Endodermal cell (in vitro differentiated cells): ENCODE results near the gene RRM2. TPM values are rescaled to one million over a fixed set of nuclear protein-coding genes. Genes with fewer than 3 reads are reported as not detected.

Experiments
- DNase-seq: peaks from one replicate; pipeline ENCODE4 v3.0.0-alpha.2; 2017
- H3K27ac ChIP-seq: 2 replicates; pipeline ENCODE4 v1.5.1; 2013; ENCODE audit warnings: mild to moderate bottlenecking, low read depth, low read length, moderate library complexity
- H3K27me3 ChIP-seq: 2 replicates; pipeline ENCODE4 v1.6.1; 2013; ENCODE audit warnings: mild to moderate bottlenecking, low read length, moderate library complexity; ENCODE audit not compliant: insufficient read depth, control insufficient read depth, poor library complexity, severe bottlenecking
- H3K36me3 ChIP-seq: 2 replicates; pipeline ENCODE4 v1.7.0; 2013; ENCODE audit warnings: mild to moderate bottlenecking, low read length, moderate library complexity; ENCODE audit not compliant: control insufficient read depth, insufficient read depth
- H3K4me1 ChIP-seq: one replicate; pipeline ENCODE4 v1.7.0; 2013; ENCODE audit warnings: low read length; ENCODE audit not compliant: control insufficient read depth, insufficient read depth
- H3K4me3 ChIP-seq: 2 replicates; pipeline ENCODE4 v1.5.1; 2013; ENCODE audit warnings: mild to moderate bottlenecking, low read length, moderate library complexity
- H3K9ac ChIP-seq: 2 replicates; pipeline ENCODE4 v1.6.1; 2013; ENCODE audit warnings: mild to moderate bottlenecking, low read length, moderate library complexity; ENCODE audit not compliant: poor library complexity, severe bottlenecking; ENCODE audit errors: extremely low read depth
- H3K9me3 ChIP-seq: 2 replicates; pipeline ENCODE4 v1.6.1; 2013; ENCODE audit warnings: mild to moderate bottlenecking, low read length, moderate library complexity; ENCODE audit not compliant: control insufficient read depth
- H3K27ac Mint-ChIP-seq: 2 replicates; pipeline ENCODE4 v1.8.0; 2020; ENCODE audit warnings: mixed read lengths
- H3K27me3 Mint-ChIP-seq: 2 replicates; pipeline ENCODE4 v1.8.0; 2021; ENCODE audit warnings: mild to moderate bottlenecking, mixed read lengths; ENCODE audit not compliant: insufficient read depth
- H3K36me3 Mint-ChIP-seq: 2 replicates; pipeline ENCODE4 v1.8.0; 2020; ENCODE audit warnings: low read depth, mixed read lengths
- H3K4me1 Mint-ChIP-seq: 2 replicates; pipeline ENCODE4 v1.8.0; 2020; ENCODE audit warnings: mixed read lengths
- H3K4me3 Mint-ChIP-seq: 2 replicates; pipeline ENCODE4 v1.8.0; 2020; ENCODE audit warnings: mild to moderate bottlenecking, moderate library complexity, mixed read lengths
- H3K9me3 Mint-ChIP-seq: 2 replicates; pipeline ENCODE4 v1.8.0; 2020; ENCODE audit warnings: mild to moderate bottlenecking, mixed read lengths
- CTCF ChIP-seq: fragments of 200-600 bp; sonication (generic); conservative IDR thresholded peaks from 2 replicates; pipeline ENCODE4 v1.5.0; 2021; ENCODE audit warnings: antibody characterized with exemption, mild to moderate bottlenecking
- WGBS, 2 experiments: methylation state at CpG; one replicate each; pipeline versions ENCODE4 v1.1.5 to v1.1.7; 2013; ENCODE audit warnings: missing lambda C conversion rate in 2 of 2, mixed read lengths in 1 of 2; ENCODE audit not compliant: insufficient coverage in 1 of 2, insufficient read length in 1 of 2; 5-methylcytosine and 5-hydroxymethylcytosine counted together
- total RNA-seq, 2 donors: library from RNA; stranded (reverse); fragmentation: NEBNext Ultra II Directional in 1 of 2; extraction: Animal tissue kit (Norgen Biotek cat#: 25700) in 1 of 2; gene quantifications; 2 replicates in 1 of 2; 3 replicates in 1 of 2; pipeline ENCODE4 v1.2.1, GENCODE V29; 2021

RRM2 gene
- total RNA-seq, 2 donors from 2014 or later = 142 to 157 TPM

DNA sequence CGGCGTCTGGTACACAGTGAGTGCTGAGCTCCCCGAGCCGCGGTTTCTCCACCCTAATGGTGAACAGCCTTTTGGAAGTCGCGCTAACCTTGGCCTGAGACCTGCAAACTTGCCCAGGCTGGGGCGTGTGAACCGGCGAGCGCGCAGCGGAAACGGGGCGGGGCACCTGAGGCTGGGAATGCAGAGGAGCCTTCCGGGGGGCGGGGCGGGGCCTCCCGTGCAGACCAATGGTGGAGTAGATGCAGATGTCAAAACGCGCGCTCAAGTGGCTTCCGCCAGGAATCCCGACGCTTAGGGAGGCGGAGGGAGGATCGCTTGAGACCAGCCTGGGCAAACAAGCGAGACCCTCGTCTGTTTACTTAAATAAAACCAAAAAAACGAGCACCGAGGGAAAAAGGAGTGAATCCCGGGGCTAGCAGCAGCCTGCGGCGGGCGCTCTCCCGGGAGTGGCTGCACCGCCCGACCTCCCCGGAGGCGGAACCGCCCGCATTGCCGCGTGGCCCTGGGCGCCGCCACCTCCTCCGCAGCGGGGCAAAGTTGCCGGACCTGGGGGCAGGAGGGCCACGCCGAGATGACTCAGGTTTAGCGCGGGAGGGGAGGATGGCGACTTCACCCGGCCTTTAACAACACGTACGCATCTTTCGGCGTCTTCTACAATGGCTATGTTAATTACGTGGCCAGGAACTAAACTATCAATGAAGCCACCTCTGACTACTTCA lies 2.2 kb upstream of the RRM2 start:
- peaks cover 13% of the 10 kb centered on the region for H3K4me1 Mint-ChIP-seq
- Histone ChIP-seq H3K4me1 (no peaks in the 10 kb centered on the region), H3K9me3 (no peaks in the 10 kb centered on the region), H3K27me3 (no peaks in the 10 kb centered on the region), H3K4me3 (peak overlapping the region; percentile 90), H3K27ac (peak overlapping the region; percentile 80), H3K36me3 (peaks cover 11% of the 10 kb centered on the region), H3K9ac (peak overlapping the region; percentile 74)
- DNase-seq = peak; percentile 100
- peaks cover 19% of the 10 kb centered on the region for H3K36me3 Mint-ChIP-seq
- H3K27me3 Mint-ChIP-seq = no peaks in the 10 kb centered on the region
- H3K9me3 Mint-ChIP-seq = no peaks in the 10 kb centered on the region
- peak overlapping the region; percentile 97 for H3K27ac Mint-ChIP-seq
- no peak for TF ChIP-seq CTCF
- WGBS, 2 experiments = 1 to 4% methylated on average over 16 to 60 of the region's 60 CpGs
- peak overlapping the region; percentile 90 for H3K4me3 Mint-ChIP-seq

- WGBS, 2 experiments = 14 to 17% methylated on average over 6 to 13 of the region's 13 CpGs
- peak overlapping the region; percentile 90 for H3K4me3 ChIP-seq
- peaks cover 17% of the 10 kb centered on the region for H3K36me3 ChIP-seq
- H3K27ac ChIP-seq = peak overlapping the region; percentile 80
- no peak for TF ChIP-seq CTCF
- DNase-seq = no peak
- H3K4me1 ChIP-seq = no peaks in the 10 kb centered on the region
- no peaks in the 10 kb centered on the region for H3K9me3 ChIP-seq
- no peaks in the 10 kb centered on the region for H3K27me3 Mint-ChIP-seq
- peak overlapping the region; percentile 97 for H3K27ac Mint-ChIP-seq
- peaks cover 26% of the 10 kb centered on the region for H3K36me3 Mint-ChIP-seq
- H3K9me3 Mint-ChIP-seq = no peaks in the 10 kb centered on the region
- no peaks in the 10 kb centered on the region for H3K27me3 ChIP-seq
- peaks cover 13% of the 10 kb centered on the region for H3K4me1 Mint-ChIP-seq
- H3K4me3 Mint-ChIP-seq = peak overlapping the region; percentile 90
- H3K9ac ChIP-seq = peak overlapping the region; percentile 74
Measured at GRCh38 chr2:10120877-10121574, 1.5 kb upstream of the RRM2 start.

DNA sequence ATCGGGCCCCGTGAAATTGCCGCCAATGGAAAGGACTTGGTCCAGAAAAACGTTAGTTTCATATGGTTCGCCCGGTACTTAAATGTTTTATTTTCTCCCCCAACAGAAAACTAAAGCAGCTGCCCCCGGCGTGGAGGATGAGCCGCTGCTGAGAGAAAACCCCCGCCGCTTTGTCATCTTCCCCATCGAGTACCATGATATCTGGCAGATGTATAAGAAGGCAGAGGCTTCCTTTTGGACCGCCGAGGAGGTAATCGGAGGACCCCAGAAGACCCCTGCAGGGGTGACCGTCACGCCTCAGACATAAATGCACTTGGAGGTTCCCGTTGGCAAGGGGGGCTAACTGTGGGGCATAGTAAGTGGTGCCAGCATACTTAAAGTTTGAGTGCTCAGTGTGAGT lies 742 bp downstream of the RRM2 start:
- Mint-ChIP-seq H3K9me3 (no peaks in the 10 kb centered on the region), H3K36me3 (peaks cover 41% of the 10 kb centered on the region), H3K4me3 (peak overlapping the region; percentile 90), H3K27ac (peak overlapping the region; percentile 81), H3K4me1 (peaks cover 13% of the 10 kb centered on the region), H3K27me3 (no peaks in the 10 kb centered on the region)
- no peaks in the 10 kb centered on the region for H3K27me3 ChIP-seq
- peak overlapping the region; percentile 74 for H3K9ac ChIP-seq
- TF ChIP-seq CTCF = no peak
- WGBS, 2 experiments = 2% methylated on average over 7 to 18 of the region's 18 CpGs
- H3K4me1 ChIP-seq = peaks cover 4% of the 10 kb centered on the region
- peak overlapping the region; percentile 90 for H3K4me3 ChIP-seq
- DNase-seq = no peak
- H3K27ac ChIP-seq = no peak overlapping the region
- no peaks in the 10 kb centered on the region for H3K9me3 ChIP-seq
- peaks cover 40% of the 10 kb centered on the region for H3K36me3 ChIP-seq
